ENCODE results near the gene CPEB4. TPM values are rescaled to one million over a fixed set of nuclear protein-coding genes. Genes with fewer than 3 reads are reported as not detected.

CPEB4 gene
- total and polyA plus RNA-seq, 2 donors (not counting 3 experiments of a cell fraction or from before 2014, with no cell fraction given): 11.3 to 16.4 TPM

- Histone ChIP-seq H3K36me3 (ENCODE audit: control insufficient read depth in 2 of 2, extremely low read depth in 1 of 2, insufficient read depth in 2 of 2, low read length in 2 of 2) (peaks cover 3 to 11% of the 10 kb centered on the region in 2 experiments), H3K27me3 (ENCODE audit: control insufficient read depth in 2 of 2, insufficient read depth in 2 of 2, low read length in 2 of 2) (no peaks in the 10 kb centered on the region), H3K9ac (replicated peaks; ENCODE audit: extremely low read depth, insufficient read depth, low read length) (no peak overlapping the region), H2AFZ (ENCODE audit: low read depth, low read length) (no peak overlapping the region), H3K9me3 (replicated peaks; ENCODE audit: control insufficient read depth, insufficient read depth, low read length) (no peaks in the 10 kb centered on the region), H3K4me3 (replicated peaks in 1 of 3; ENCODE audit: insufficient read depth in 1 of 3, low read depth in 1 of 3, low read length in 3 of 3) (no peak overlapping the region), H4K20me1 (replicated peaks; ENCODE audit: control insufficient read depth, extremely low read depth, insufficient read depth, low read length) (no peaks in the 10 kb centered on the region), H3K79me2 (ENCODE audit: control insufficient read depth, insufficient read depth, low read length) (no peaks in the 10 kb centered on the region), H3K4me1 (ENCODE audit: control insufficient read depth, extremely low read depth, insufficient read depth, low read length) (peaks cover 9% of the 10 kb centered on the region), H3K27ac (ENCODE audit: insufficient read depth, low read depth, low read length) (no peak overlapping the region), H3K4me2 (ENCODE audit: insufficient read depth, low read length) (no peak overlapping the region), H3K9me1 (replicated peaks; ENCODE audit: control insufficient read depth, extremely low read depth, insufficient read depth, low read length) (no peaks in the 10 kb centered on the region)
- POLR2A ChIA-PET: no interaction called here
- intact Hi-C loops (cut with micrococcal nuclease): no loop called here
- FAIRE-seq (no peak), DNase-seq (ENCODE audit: low read depth, low spot score) (no peak)
- BruUV-seq (replicated peaks): no TSS peak
- dilution Hi-C loops (cut with MboI; ENCODE audit: extremely low pct_ligation_motif_present, low sequenced_read_pairs): no loop called here
- TF ChIP-seq CTCF (IDR thresholded peaks at IDR 0.05; ENCODE audit: extremely low read depth in 1 of 2, insufficient read depth in 1 of 2, low read depth in 1 of 2, low read length in 2 of 2): no peak
- TF ChIP-seq FOS (IDR thresholded peaks at IDR 0.05; ENCODE audit: borderline replicate concordance, insufficient read depth, low read length): no peak
- CTCF ChIA-PET: interaction anchor here (1.6 kb wide), 1 partner anchor 20 kb away, joined by 5 read pairs; no protein-coding TSS in a partner anchor
Observed at GRCh38 chr5:173945160-173945559, 57.0 kb downstream of the CPEB4 start.

GRCh38 chr5:173946323-173946722 lies 58.2 kb downstream of the CPEB4 start:
- H3K36me3 ChIP-seq (ENCODE audit: control insufficient read depth in 2 of 2, extremely low read depth in 1 of 2, insufficient read depth in 2 of 2, low read length in 2 of 2): peaks cover 6 to 18% of the 10 kb centered on the region in 2 experiments
- H3K4me1 ChIP-seq (ENCODE audit: control insufficient read depth, extremely low read depth, insufficient read depth, low read length): peaks cover 9% of the 10 kb centered on the region
- BruUV-seq (replicated peaks): no TSS peak
- no peaks in the 10 kb centered on the region for H3K27me3 ChIP-seq (ENCODE audit: control insufficient read depth in 2 of 2, insufficient read depth in 2 of 2, low read length in 2 of 2)
- no peaks in the 10 kb centered on the region for H3K9me3 ChIP-seq (replicated peaks; ENCODE audit: control insufficient read depth, insufficient read depth, low read length)
- no peaks in the 10 kb centered on the region for H3K79me2 ChIP-seq (ENCODE audit: control insufficient read depth, insufficient read depth, low read length)
- H3K9me1 ChIP-seq (replicated peaks; ENCODE audit: control insufficient read depth, extremely low read depth, insufficient read depth, low read length): no peaks in the 10 kb centered on the region
- no peak overlapping the region for H2AFZ ChIP-seq (ENCODE audit: low read depth, low read length)
- ChIA-PET POLR2A (no interaction called here), CTCF (interaction anchor here (1.4 to 1.6 kb wide), 2 partner anchors 21 to 27 kb away, joined by 3 to 5 read pairs; no protein-coding TSS in a partner anchor)
- intact Hi-C loops (cut with micrococcal nuclease): no loop called here
- no peak for DNase-seq (ENCODE audit: low read depth, low spot score)
- TF ChIP-seq GATA2 (IDR thresholded peaks at IDR 0.05; ENCODE audit: insufficient read depth, insufficient read length, low read depth, low read length): no peak
- TF ChIP-seq EZH2 (IDR thresholded peaks at IDR 0.05; ENCODE audit: borderline replicate concordance, low read depth, low read length, severe bottlenecking): no peak
- H3K4me3 ChIP-seq (replicated peaks in 1 of 3; ENCODE audit: insufficient read depth in 1 of 3, low read depth in 1 of 3, low read length in 3 of 3): no peak overlapping the region
- H4K20me1 ChIP-seq (replicated peaks; ENCODE audit: control insufficient read depth, extremely low read depth, insufficient read depth, low read length): no peaks in the 10 kb centered on the region
- H3K4me2 ChIP-seq (ENCODE audit: insufficient read depth, low read length): no peak overlapping the region
- no peak for FAIRE-seq
- dilution Hi-C loops (cut with MboI; ENCODE audit: extremely low pct_ligation_motif_present, low sequenced_read_pairs): no loop called here
- H3K9ac ChIP-seq (replicated peaks; ENCODE audit: extremely low read depth, insufficient read depth, low read length): no peak overlapping the region
- no peak overlapping the region for H3K27ac ChIP-seq (ENCODE audit: insufficient read depth, low read depth, low read length)

Measured in endothelial cell of umbilical vein (primary cell).